HG03135 (cell line): Measurements from ENCODE around the gene KCNJ4.

Source experiments
- ATAC-seq: cut with Tn5 transposase; IDR thresholded peaks from one replicate; pipeline ENCODE4 v1.9.1; 2021; ENCODE audit warnings: mild to moderate bottlenecking, moderate library complexity; ENCODE audit not compliant: unreplicated experiment

KCNJ4 gene

DNA sequence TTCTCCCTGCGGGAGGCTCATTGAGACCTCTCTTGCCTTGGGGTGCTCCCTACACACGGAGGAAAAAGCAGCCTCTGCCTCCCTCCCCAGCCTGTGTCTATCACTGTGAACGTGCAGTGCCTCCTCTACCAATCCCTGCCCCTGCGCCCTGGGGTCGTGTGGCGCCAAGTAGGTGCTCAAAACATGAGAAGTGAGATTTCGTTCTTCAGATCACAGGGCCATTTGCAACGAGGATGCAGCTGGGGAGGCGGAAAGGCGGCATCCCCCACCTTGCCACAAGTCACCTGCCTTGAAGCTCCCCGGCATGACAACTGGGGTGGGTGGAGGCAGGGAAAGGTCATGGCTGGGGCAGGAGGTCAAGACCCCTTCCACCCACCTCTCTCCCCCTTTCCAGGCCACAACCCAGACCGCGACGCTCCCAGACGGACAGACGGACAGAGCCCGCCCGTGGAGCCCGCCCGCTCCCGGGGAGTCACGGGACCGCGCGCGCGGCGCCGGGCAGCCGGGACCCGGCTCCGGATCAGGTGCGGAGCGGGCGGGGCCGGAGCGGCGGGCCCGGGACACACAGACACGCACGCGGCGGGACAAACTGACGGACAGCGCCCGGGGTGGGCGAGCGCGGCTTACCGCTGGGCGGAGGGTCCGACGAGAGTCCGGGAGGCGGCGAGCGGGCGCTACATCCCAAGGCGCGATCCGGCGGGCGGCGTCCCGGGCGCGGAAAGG lies 485 bp downstream of the KCNJ4 start:
- no peak for ATAC-seq

DNA sequence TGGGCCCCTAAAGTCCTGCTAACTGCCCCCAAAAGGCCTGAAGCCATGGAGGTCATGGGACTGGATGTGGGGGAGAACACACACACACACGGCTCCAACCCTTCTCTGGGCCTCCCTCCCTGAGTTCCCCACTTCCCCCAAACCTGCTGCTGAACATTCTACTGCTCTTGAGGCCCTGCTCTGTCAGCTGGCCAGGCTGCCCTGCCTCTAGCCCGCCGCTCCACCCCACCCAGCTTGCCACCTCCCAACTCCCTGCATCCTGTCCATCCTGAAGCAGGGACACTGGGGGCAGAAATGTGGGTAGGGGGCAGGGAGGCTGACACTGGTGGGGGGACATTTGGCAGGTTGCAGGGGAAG lies 1.0 kb downstream of the KCNJ4 start:
- ATAC-seq = no peak

DNA sequence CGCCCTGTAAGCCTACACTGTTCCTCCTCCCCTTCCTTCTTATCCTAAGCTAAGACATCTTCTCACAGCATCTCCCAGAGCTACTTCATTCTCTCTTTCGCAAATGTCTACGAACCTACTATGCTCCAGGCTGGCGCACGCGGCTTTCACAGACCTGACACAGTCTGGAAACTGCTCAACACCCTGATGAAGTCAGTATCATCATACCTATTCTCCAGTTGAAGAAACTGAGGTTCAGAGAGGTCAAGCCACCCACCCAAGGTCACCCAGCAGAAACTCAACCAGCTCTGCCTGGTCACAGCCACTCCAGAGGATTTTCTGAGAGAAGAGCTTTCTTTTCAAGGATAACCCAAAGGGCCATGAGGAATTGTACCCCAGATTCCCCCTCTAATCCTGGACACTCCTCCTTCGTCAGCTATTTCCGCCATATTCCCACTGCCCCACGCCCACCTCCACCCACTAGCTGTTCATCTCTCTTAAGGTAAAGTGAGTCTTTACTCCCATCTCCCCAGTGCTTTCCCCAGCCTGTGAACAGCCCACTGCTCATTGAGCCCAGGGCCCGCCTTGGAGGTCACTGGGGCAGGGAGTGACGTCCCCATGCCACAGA lies 1.8 kb downstream of the KCNJ4 start:
- no peak for ATAC-seq

DNA sequence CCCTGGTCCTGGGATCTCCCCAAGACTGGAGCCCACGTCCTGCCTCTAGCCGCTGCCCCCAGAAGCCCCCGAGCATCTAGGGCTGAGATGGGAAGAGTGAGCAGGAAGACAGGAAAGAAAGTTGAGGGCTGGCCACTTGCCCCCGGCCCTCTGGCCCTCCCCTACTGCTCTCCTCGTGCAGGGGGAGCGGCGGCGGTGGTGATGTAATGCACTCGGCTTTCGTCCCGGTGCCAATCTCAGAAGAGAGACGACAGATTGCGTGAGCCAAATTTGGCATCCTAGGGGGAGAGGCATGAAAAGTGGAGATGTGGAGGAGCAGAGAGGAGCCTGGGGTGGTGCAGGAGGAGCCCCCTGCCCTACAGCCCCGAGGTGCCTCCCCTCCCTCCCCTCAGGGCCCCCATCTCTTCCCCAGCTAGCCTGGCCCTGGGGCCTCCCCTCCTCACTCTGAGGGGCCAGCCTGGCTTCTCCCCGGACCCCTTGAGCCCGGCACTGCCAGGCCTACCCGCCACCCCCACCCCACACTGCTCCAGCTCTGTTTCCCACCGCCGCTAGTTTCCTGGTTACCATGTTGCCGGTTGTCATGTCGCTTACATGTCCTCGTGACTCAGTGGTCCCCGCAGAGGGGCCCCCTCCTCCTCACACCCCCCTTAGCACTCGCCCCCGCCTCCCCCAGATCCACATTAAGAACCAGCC lies 2.5 kb downstream of the KCNJ4 start:
- ATAC-seq = no peak

DNA sequence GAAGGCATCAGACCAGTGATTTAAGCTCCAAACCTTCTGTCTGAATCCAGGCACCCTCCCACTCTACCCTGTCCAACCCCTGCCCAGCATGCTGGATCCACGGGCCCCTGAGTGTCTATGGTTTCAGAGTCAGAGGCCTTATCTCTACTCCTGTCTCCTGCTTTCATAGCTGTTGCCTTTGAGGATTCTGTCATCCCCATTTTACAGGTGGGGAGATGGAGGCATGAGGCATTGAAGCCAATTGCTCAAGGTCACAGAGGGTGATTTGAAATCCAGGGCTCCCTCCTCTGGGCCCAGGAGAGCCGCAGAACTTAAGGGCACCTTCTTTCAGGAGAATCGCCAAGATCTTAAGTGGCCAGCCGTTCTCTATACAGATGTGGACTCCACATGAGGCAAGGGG lies 3.1 kb downstream of the KCNJ4 start:
- no peak for ATAC-seq

DNA sequence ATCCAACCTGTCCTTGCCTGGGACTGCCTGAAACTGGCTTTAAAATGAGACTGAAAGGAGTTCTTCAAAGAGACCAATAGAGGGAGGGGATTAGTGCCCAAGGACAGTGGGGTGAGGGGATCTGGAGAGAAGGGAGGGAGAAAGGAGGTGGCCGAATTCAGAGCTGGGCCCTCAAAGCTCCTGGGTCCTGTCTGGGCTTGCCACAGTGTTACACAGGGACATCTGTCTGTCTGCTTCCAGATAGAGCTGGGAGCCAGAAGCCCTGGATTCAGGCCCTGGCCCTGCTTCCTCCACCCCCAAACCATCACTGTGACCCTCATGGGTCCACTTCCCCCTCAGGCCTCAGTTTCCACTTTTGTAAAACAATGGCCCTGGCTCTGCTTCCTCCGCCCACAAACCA lies 3.6 kb downstream of the KCNJ4 start:
- no peak for ATAC-seq

DNA sequence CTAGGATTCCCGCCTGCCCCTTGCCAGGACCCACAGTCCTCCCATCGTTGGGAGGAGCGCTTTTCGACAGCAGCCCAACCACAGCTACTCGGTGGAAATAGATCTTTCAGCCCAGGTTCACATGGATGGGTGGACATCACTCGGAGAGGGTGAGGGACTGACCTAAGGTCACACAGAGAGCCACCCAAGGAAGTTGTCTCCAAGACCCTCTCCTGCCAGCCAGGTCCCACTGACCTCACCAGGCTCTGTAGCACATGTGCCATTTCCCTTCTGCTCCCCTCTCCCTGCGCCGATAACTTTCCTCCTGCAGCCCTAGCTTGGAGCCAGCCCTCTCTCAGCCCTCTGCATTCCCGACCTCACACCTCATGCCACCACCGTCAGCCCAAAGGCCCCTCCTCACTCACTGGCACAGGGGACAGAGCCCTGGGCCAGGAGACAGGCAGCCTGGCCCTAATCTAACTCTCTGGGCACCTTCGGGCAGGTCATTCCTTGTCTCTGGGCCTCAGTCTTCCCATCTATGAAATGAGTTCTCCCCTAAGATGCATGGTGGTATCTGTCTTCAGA lies 4.7 kb downstream of the KCNJ4 start:
- no peak for ATAC-seq

DNA sequence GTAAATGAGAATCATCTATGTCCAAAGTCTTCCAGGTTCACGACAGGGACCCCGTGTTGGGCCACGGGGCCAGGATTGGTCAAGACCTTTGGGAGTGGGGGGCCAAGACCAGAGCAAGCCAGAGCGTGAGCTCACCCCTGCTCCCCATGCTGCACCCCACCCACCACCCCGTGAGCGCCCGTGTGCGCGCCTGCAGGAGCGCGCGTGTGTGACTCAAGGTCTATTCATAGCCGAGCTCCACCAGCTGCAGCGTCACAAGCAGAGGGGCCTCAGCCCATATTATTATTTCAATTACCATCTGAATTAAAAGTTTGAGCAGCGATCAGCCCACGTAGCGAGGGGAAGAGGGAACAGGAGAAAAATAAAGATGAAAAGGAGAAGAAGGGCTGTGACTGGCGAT lies 5.2 kb downstream of the KCNJ4 start:
- no peak for ATAC-seq

DNA sequence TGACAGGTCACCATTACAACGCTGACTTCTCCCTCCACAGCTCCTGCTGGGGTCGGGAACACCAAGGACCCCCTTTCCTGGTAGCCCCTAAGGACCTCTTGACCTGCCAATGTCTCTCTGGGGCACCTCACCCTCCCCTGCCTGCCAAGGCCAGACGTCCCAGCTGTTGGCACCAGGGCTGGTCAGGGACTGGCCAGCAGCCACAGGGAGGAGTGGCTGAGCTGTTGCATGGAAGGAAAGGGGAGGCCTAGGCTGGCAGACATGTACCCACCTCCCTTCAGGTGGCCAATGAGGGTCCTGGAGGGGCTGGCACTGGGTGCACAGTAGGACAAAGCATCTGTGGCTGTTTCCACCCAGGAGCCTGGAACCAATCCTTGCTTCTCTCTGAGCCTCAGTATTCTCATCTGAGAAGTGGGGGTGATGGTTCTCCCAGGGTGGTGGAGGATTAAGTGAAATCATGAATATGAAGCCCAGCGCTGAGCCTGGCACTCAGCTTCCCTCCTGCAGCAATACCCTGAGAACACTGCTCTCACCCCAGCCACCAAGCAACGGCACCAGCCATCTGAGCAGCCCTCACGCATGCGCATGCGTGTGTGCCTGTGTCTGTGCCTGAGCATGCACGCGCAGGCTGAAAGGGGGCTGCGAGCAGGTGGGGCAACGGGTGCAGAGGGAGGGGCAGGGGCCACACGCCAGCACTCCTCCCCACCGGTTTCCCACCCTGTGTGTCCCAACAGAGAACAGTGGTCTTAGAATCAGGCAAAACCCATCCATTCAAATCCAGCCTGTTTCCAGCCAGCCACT lies 5.9 kb downstream of the KCNJ4 start:
- no peak for ATAC-seq

DNA sequence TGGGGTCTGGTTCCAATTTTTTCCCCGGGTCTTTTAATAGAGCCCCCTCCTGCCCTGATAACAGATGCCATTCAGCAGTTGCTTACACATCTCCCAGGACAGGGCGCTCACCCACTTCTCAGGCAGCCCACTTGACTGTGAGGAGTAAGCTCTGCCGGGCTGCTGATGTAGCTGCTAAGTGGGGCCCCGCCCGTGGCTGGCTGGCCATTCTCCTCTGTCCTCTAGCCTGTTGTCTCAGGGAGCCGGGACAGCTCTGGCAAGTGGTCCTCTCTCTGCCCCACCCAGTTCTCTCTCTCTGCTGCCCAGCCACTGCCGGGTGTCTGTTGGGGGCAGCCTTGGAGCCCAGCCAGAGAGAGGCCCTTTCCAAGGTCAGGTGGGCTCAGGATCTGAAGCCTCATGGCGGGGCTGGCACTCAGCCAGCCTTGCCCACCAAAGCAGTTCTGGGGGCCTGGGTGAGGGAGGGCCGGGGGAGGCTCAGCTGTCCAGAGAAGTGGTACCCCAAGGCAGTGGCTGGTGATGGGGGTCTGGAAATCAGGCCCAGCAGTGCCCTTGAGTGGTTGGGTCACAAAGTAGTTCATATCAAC lies 8.9 kb downstream of the KCNJ4 start:
- no peak for ATAC-seq

DNA sequence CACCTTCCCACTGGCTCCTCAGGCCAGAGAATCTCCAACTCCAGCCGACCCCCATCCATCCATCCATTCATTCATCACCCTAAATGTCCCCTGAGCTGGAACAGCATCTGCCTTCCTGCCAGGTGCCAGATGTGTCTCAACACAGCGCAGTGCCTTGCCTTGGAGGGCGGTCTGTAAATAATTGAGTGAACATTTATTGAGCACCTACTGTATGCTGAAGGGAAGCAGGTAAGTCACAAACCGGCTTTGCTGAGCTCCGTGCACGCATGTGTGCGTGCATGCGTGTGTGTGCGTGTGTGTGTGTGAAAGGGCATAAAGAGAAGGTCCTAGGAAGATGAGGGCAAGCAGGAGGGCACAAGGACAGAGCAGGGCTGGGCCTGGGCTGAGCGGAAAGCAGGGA lies 10.2 kb downstream of the KCNJ4 start:
- no peak for ATAC-seq

DNA sequence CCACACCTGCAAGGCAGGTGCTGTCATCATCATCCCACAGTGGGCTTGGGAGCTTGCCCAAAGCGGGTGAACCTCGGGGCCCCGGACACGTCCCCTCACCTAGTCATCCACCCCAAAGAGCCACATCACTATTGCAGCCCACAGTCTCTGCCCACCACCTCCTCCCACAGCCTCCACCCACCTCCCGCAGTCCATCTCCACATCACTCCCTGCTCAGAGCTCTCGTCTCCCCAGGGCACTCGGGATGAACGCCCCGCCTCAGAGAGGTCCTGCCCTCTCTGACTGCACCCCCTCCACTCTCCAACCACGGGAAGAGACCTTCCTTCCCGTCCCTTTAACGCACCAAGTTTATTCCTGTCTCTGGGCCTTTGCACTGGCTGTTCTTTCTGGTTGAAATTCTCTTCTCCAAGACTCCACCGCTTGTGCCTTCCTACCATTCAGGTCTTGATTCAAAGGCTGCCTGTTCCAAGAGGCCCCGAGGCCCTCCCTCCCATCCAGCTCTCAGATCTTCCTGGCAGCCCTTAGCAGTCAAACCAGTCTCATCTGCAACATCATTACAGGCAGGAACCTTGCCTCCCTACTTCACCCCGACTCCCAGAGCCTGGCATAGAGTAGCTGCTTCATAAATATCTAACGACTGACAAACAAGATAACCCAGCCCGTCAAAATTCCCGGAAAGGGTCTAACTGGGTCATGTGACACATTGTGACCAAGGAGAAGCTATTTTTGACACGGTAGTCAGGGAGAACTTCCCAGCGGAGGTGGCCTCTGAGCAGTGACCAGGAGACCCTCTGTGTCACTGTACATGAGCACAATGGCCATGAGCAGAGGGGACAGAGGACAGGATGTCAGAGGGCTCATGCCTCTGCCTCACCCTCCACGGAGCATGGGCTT lies 11.1 kb downstream of the KCNJ4 start:
- no peak for ATAC-seq

DNA sequence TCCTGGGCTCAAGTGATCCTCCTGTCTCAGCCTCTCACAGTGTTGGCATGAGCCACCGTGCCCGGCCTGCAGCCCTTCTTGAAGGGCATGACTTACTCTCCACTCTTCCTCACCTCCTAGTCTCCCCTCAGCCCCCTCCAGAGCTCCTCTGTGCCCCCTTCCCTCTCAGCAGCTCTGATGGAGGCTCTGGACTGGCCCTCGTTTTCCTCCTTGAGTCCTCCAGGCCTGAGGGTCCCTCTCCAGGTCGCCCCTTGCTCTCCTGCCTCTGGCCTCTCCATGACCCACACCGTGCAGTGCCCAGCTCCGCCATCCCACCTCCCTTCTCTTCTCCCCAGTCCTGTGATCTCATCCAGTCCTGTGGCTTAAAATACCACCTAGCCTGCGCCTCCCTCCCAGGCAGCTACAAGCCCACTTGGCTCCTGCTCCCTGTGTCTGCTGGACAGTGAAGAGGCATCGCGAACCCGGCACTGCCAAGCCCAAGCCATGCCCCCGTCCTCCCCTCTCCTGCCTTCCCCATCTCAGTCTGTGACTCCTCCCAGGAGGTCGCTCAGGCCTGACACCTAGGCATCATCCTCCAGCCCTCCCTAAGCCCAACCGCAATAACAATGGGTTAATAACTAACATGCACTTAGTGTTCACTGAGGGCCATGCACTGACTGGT lies 11.9 kb downstream of the KCNJ4 start:
- ATAC-seq = no peak

DNA sequence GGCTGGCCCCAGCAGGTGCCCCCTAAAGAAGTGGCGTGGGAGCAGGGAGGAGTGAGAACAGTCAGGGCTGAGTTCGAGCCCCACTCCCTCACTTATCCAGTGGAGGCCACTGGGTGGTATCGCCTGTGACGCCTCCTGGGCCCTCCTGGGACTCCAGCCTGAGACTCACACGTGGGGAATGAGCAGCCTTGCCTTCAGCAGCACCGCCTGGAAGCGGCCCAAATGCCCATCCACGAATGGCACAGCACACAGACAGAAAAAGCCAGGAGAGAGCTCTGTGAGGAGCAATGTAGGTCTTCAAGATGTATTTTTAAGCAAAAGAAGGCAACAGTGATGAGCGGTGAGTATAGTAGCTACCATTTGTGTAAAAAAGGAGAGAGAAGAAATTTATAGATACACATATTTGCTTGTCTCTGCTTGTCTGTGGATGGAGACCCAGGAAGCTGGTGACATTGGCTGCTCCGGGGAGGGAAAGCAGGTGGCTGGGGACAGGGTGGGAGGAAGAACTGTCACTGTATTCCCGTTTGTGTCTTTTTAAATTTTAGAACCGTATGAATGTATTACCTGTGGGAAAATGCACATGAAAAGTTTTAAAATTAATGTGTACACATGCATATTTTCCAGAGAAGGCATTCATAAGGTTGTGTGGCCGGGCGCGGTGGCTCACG lies 13.2 kb downstream of the KCNJ4 start:
- no peak for ATAC-seq

DNA sequence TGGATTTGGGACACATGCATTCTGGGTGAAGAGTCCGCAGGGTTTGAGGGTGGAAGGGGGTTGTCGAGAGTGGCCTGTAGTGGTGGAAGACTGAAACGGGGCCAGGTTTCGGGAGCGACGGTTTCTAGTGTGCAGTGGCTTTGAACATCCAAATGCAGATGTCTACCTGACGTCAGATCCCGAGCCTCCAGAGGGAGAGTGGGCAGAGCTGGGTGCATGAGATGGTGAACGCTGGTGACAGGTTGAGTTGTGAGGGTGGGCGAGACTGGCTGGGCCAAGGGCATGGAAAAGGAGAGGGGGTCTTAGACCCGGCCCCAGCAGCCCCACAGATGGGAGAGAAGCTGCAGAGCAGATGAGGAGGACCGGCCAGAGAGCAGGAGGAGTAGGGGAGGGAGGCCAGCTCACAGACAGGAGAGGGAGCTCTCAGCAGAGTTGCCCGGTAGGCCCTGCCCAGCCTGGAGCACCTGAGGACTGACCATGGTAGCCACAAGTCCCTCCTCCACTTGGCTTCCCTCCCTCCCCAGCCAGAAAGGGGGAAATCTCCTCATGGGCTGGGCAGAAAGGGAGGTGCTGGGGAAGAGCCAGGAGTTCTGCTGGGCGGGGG lies 14.2 kb downstream of the KCNJ4 start:
- no peak for ATAC-seq

DNA sequence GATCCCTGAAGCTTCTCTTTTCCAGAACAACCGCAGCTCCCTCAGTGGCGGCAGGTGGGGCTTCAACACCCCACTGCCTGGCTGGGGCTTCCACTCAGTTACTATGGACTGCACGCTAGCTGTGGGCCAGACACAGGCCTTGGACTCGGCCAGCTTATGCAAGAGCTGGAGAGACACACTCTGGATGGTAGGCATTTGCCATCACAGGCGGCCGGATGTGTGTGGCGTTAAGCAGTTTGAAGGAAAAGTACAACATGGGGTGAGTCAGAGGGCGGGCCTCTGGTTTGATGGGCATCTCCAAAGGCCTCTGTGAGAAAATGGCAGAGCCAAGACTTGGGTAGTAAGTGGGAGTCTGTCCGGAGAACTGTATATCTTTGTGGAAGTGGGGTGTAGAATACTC lies 17.6 kb downstream of the KCNJ4 start:
- ATAC-seq = no peak

DNA sequence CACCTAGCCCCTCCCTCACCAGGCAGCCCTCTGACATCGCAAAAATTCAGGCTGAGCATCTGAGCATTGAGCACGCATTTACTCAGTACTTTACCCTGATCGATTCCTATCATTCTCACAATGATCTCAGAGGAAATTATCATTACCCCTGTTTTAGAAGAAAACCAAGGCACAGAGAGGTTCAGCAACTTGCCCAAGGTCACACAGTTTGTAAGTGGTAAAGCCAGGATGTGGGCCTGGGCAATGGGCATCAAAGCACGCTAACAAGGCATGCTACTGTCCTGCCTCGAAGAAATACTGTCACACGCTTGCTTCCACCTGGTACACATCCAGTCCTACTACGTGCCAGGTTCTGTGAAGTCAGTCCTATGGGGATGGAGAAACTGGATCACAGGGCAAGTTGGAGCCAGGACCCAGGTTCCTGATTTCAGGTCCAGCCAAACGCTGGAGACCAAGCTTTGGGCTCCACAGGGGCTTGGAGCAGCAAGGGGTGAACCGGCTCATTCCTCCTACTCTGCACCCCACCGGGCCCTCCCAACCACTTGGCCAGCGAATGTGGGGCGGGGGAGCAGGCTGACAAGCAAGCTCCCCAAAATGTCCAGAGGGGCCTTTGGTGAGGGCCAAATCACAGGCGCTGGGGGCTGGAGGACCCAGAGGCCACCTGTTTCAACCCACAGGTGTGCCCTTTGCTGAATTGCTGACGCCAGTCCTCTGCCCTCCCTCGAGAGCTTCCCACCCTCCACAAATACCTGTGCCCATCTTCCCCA lies 18.2 kb downstream of the KCNJ4 start:
- ATAC-seq = no peak

DNA sequence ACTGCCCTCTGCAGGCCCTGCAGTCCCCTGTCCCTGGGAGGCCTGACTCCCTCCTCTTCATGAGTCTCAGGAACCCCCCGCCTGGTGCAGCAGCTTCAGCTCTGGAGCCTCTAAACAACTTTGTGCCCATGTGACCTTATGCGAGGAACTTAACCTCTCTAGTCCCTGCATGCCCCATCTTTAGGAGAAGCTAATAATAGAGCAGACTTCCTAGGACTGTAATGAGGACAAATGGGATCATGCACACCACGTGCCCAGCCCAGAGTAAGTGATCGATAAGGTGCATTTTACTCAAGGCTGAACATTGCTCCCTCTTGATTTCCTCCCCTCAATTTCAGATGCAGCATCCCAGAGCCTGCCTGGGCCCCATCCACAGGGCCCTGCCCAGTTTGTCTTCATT lies 19.0 kb downstream of the KCNJ4 start:
- no peak for ATAC-seq
